ENCODE data around the gene ATP5F1E. TPM values are rescaled to one million over a fixed set of nuclear protein-coding genes. Genes with fewer than 3 reads are reported as not detected.

Gene ATP5F1E
- total RNA-seq, 4 donors from 2014 or later: 7.2 to 33.0 (median 25.8) TPM

GRCh38 chr20:59023616-59024015 is 8.5 kb downstream of the ATP5F1E start:
- H3K27ac ChIP-seq: no peak overlapping the region
- 95% methylated on average over 13 of the region's 13 CpGs; no CpG with 5 or more reads in 1 of the 2 donors for WGBS, 2 donors (ENCODE audit: low coverage in 1 of 2)
- intact Hi-C loops (cut with DNase I; ENCODE audit: low total_unique reads): no loop called here
- in situ Hi-C loops (cut with MboI; ENCODE audit: low pct_ligation_motif_present in 1 of 4, low pct_unique_long_range_greater_than_20kb in 1 of 4, low sequenced_read_pairs in 3 of 4): no loop called here
- peaks cover 6 to 14% (median 6%) of the 10 kb centered on the region in 4 donors for H3K4me1 ChIP-seq
- no peaks in the 10 kb centered on the region for H3K9me3 ChIP-seq
- no peak for DNase-seq
- no peak overlapping the region for H3K4me3 ChIP-seq
- no peaks in the 10 kb centered on the region for H3K27me3 ChIP-seq
- TF ChIP-seq CTCF (IDR thresholded peaks at IDR 0.05): no peak
- TF ChIP-seq EP300 (IDR thresholded peaks at IDR 0.05; ENCODE audit: low read depth): no peak
- no peak for TF ChIP-seq POLR2AphosphoS5 (IDR thresholded peaks at IDR 0.05)
- TF ChIP-seq POLR2A (IDR thresholded peaks at IDR 0.05): no peak
- H3K36me3 ChIP-seq: peaks cover 0 to 25% (median 13%) of the 10 kb centered on the region in 4 donors

- WGBS, 2 donors (ENCODE audit: low coverage in 1 of 2): 93% methylated on average over 3 to 15 of the region's 15 CpGs
- no peak for DNase-seq
- in situ Hi-C loops (cut with MboI; ENCODE audit: low pct_ligation_motif_present in 1 of 4, low pct_unique_long_range_greater_than_20kb in 1 of 4, low sequenced_read_pairs in 3 of 4): no loop called here
- H3K27me3 ChIP-seq: no peaks in the 10 kb centered on the region
- peaks cover 0 to 25% (median 11%) of the 10 kb centered on the region in 4 donors for H3K36me3 ChIP-seq
- intact Hi-C loops (cut with DNase I; ENCODE audit: low total_unique reads): no loop called here
- no peak overlapping the region for H3K4me3 ChIP-seq
- no peaks in the 10 kb centered on the region for H3K9me3 ChIP-seq
- H3K4me1 ChIP-seq: peaks cover 0 to 6% (median 0%) of the 10 kb centered on the region in 4 donors
- H3K27ac ChIP-seq: no peak overlapping the region
- TF ChIP-seq POLR2A (IDR thresholded peaks at IDR 0.05): no peak
- TF ChIP-seq POLR2AphosphoS5 (IDR thresholded peaks at IDR 0.05): no peak
- TF ChIP-seq CTCF (IDR thresholded peaks at IDR 0.05): no peak
- TF ChIP-seq EP300 (IDR thresholded peaks at IDR 0.05; ENCODE audit: low read depth): no peak
Measured at GRCh38 chr20:59022754-59023153, 9.4 kb downstream of the ATP5F1E start.

- no peak overlapping the region for H3K4me3 ChIP-seq
- DNase-seq: no peak
- no peaks in the 10 kb centered on the region for H3K4me1 ChIP-seq
- H3K36me3 ChIP-seq: peaks cover 0 to 20% (median 9%) of the 10 kb centered on the region in 4 donors
- no peaks in the 10 kb centered on the region for H3K27me3 ChIP-seq
- intact Hi-C loops (cut with DNase I; ENCODE audit: low total_unique reads): no loop called here
- WGBS, 2 donors (ENCODE audit: low coverage in 1 of 2): 73 to 86% methylated on average over 4 to 5 of the region's 5 CpGs
- H3K9me3 ChIP-seq: no peaks in the 10 kb centered on the region
- in situ Hi-C loops (cut with MboI; ENCODE audit: low pct_ligation_motif_present in 1 of 4, low pct_unique_long_range_greater_than_20kb in 1 of 4, low sequenced_read_pairs in 3 of 4): no loop called here
- H3K27ac ChIP-seq: no peak overlapping the region
- no peak for TF ChIP-seq POLR2AphosphoS5 (IDR thresholded peaks at IDR 0.05)
Measured at GRCh38 chr20:59020938-59021551, 11.1 kb downstream of the ATP5F1E start.

GRCh38 chr20:59019217-59019616 is 12.9 kb downstream of the ATP5F1E start, which contains the start of gene TUBB1:
Gene TUBB1, plus strand, starts transcription at chr20:59019429. Its CDS starts 94 bp downstream, at chr20:59019523.
- no peaks in the 10 kb centered on the region for H3K9me3 ChIP-seq
- H3K4me1 ChIP-seq: no peaks in the 10 kb centered on the region
- H3K27me3 ChIP-seq: no peaks in the 10 kb centered on the region
- in situ Hi-C loops (cut with MboI; ENCODE audit: low pct_ligation_motif_present in 1 of 4, low pct_unique_long_range_greater_than_20kb in 1 of 4, low sequenced_read_pairs in 3 of 4) (no loop called here), intact Hi-C loops (cut with DNase I; ENCODE audit: low total_unique reads) (no loop called here)
- no peak within 1 kb of the TSS for H3K4me3 ChIP-seq
- H3K27ac ChIP-seq: no peak within 1 kb of the TSS
- TF ChIP-seq POLR2A (IDR thresholded peaks at IDR 0.05) (no peak), CTCF (IDR thresholded peaks at IDR 0.05) (no peak)
- WGBS, 2 donors (ENCODE audit: low coverage in 1 of 2): 97 to 100% methylated on average over 2 to 5 of the region's 5 CpGs
- no peak for DNase-seq
- H3K36me3 ChIP-seq: peaks cover 0 to 5% (median 2%) of the 10 kb centered on the region in 4 donors

GRCh38 chr20:59018817-59019216 is 13.3 kb downstream of the ATP5F1E start:
- in situ Hi-C loops (cut with MboI; ENCODE audit: low pct_ligation_motif_present in 1 of 4, low pct_unique_long_range_greater_than_20kb in 1 of 4, low sequenced_read_pairs in 3 of 4): no loop called here

More at GRCh38 chr20:59018817-59019216, 13.3 kb downstream of the ATP5F1E start:
- Histone ChIP-seq H3K4me1 (no peaks in the 10 kb centered on the region), H3K27me3 (no peaks in the 10 kb centered on the region), H3K36me3 (peaks cover 0 to 5% (median 2%) of the 10 kb centered on the region in 4 donors), H3K9me3 (no peaks in the 10 kb centered on the region), H3K4me3 (no peak overlapping the region), H3K27ac (no peak overlapping the region)
- TF ChIP-seq CTCF (IDR thresholded peaks at IDR 0.05) (no peak), POLR2AphosphoS5 (IDR thresholded peaks at IDR 0.05) (no peak), POLR2A (IDR thresholded peaks at IDR 0.05) (no peak), EP300 (IDR thresholded peaks at IDR 0.05; ENCODE audit: low read depth) (no peak)
- WGBS, 2 donors (ENCODE audit: low coverage in 1 of 2): 90 to 100% methylated on average over 3 to 10 of the region's 10 CpGs
- DNase-seq: no peak
- intact Hi-C loops (cut with DNase I; ENCODE audit: low total_unique reads): no loop called here

Data from transverse colon (tissue), 4 donors.